DOHH2 (cell line): ENCODE measurements around the gene MYO18B.

Source experiments
- H3F3A ChIP-seq: fragments of 200-600 bp; sonication (generic), shearing (Covaris generic); 2 replicates; pipeline ENCODE4 v1.6.0; 2016; ENCODE audit warnings: antibody characterized with exemption, mild to moderate bottlenecking; ENCODE audit not compliant: control insufficient read depth, insufficient read depth
- H3K27ac ChIP-seq: fragments of 200-600 bp; sonication (generic); 2 replicates; pipeline ENCODE4 v1.5.1; 2014; ENCODE audit warnings: low read depth, mild to moderate bottlenecking, low read length, moderate library complexity
- H3K27me3 ChIP-seq: fragments of 200-600 bp; sonication (generic); 2 replicates; pipeline ENCODE4 v1.6.1; 2014; ENCODE audit warnings: mild to moderate bottlenecking, low read length, mixed read lengths; ENCODE audit not compliant: control insufficient read depth
- H3K36me3 ChIP-seq: fragments of 200-600 bp; sonication (generic); 2 replicates; pipeline ENCODE4 v1.6.1; 2014; ENCODE audit warnings: mild to moderate bottlenecking, low read length, moderate library complexity, mixed read lengths; ENCODE audit not compliant: control insufficient read depth
- H3K4me1 ChIP-seq: fragments of 200-600 bp; sonication (generic); 2 replicates; pipeline ENCODE4 v1.6.1; 2014; ENCODE audit warnings: mild to moderate bottlenecking, low read length, mixed read lengths; ENCODE audit not compliant: control insufficient read depth
- H3K4me2 ChIP-seq: fragments of 200-600 bp; sonication (generic); 2 replicates; pipeline ENCODE4 v1.6.0; 2014; ENCODE audit warnings: mild to moderate bottlenecking, low read length, moderate library complexity
- H3K4me3 ChIP-seq: fragments of 200-600 bp; sonication (generic); 2 replicates; pipeline ENCODE4 v1.5.1; 2014; ENCODE audit warnings: mild to moderate bottlenecking, low read length, mixed read lengths
- H3K79me2 ChIP-seq: fragments of 200-600 bp; sonication (generic); 2 replicates; pipeline ENCODE4 v1.6.1; 2014; ENCODE audit warnings: mild to moderate bottlenecking, low read length, mixed read lengths; ENCODE audit not compliant: control insufficient read depth
- H3K9me2 ChIP-seq: fragments of 200-600 bp; sonication (generic); replicated peaks from 2 replicates; pipeline ENCODE4 v1.6.1; 2014; ENCODE audit warnings: mild to moderate bottlenecking, low read length, mixed read lengths; ENCODE audit not compliant: control insufficient read depth
- H3K9me3 ChIP-seq: fragments of 200-600 bp; sonication (generic); 2 replicates; pipeline ENCODE4 v1.6.1; 2014; ENCODE audit warnings: antibody characterized with exemption, low read length, mixed read lengths; ENCODE audit not compliant: control insufficient read depth, insufficient read depth
- H4K20me1 ChIP-seq: fragments of 200-600 bp; sonication (generic); 2 replicates; pipeline ENCODE4 v1.6.0; 2014; ENCODE audit warnings: low read depth, mild to moderate bottlenecking, antibody characterized with exemption, low read length, moderate library complexity; ENCODE audit not compliant: control insufficient read depth, insufficient read depth
- CTCF ChIP-seq: fragments of 200-600 bp; sonication (generic); IDR thresholded peaks from one replicate; pipeline ENCODE4 v1.5.1; 2014; ENCODE audit warnings: antibody characterized with exemption, mild to moderate bottlenecking, low read depth, low read length; ENCODE audit not compliant: poor library complexity, severe bottlenecking
- EZH2phosphoT487 ChIP-seq: fragments of 200-600 bp; sonication (generic); IDR thresholded peaks from 2 replicates; pipeline ENCODE4 v1.6.1; 2017; ENCODE audit warnings: borderline replicate concordance, mild to moderate bottlenecking, antibody characterized with exemption, low read length, moderate library complexity, mixed read lengths

Gene MYO18B

GRCh38 chr22:25722626-25723025 is 19.4 kb upstream of the MYO18B start:
- Histone ChIP-seq H3K4me1 (no peaks in the 10 kb centered on the region), H3K9me2 (no peaks in the 10 kb centered on the region), H3K27me3 (no peaks in the 10 kb centered on the region), H3K4me3 (no peak overlapping the region), H4K20me1 (no peaks in the 10 kb centered on the region), H3K9me3 (no peaks in the 10 kb centered on the region), H3K36me3 (no peaks in the 10 kb centered on the region), H3F3A (no peaks in the 10 kb centered on the region), H3K4me2 (no peak overlapping the region), H3K79me2 (no peaks in the 10 kb centered on the region), H3K27ac (no peak overlapping the region)
- TF ChIP-seq CTCF (no peak), EZH2phosphoT487 (no peak)

- TF ChIP-seq CTCF (no peak), EZH2phosphoT487 (no peak)
- Histone ChIP-seq H3K4me2 (no peak overlapping the region), H3K27ac (no peak overlapping the region)
These were observed 15.7 kb upstream of the MYO18B start for GRCh38 chr22:25726241-25726640.

GRCh38 chr22:25728071-25728470 is 13.9 kb upstream of the MYO18B start:
- Histone ChIP-seq H3K36me3 (no peaks in the 10 kb centered on the region), H3K9me2 (no peaks in the 10 kb centered on the region), H3K9me3 (no peaks in the 10 kb centered on the region), H3K27ac (no peak overlapping the region), H3K79me2 (no peaks in the 10 kb centered on the region), H3K4me3 (no peak overlapping the region), H3K4me2 (no peak overlapping the region), H3F3A (no peaks in the 10 kb centered on the region), H3K4me1 (no peaks in the 10 kb centered on the region), H3K27me3 (peaks cover 20% of the 10 kb centered on the region), H4K20me1 (no peaks in the 10 kb centered on the region)
- no peak for TF ChIP-seq EZH2phosphoT487
- TF ChIP-seq CTCF, result no peak

More at GRCh38 chr22:25726241-25726640, 15.7 kb upstream of the MYO18B start:
- no peaks in the 10 kb centered on the region for H3K9me3 ChIP-seq
- no peaks in the 10 kb centered on the region for H3K36me3 ChIP-seq
- no peaks in the 10 kb centered on the region for H3K79me2 ChIP-seq
- no peaks in the 10 kb centered on the region for H4K20me1 ChIP-seq
- H3K4me3 ChIP-seq, result no peak overlapping the region
- no peaks in the 10 kb centered on the region for H3K4me1 ChIP-seq
- H3F3A ChIP-seq, result no peaks in the 10 kb centered on the region
- no peaks in the 10 kb centered on the region for H3K9me2 ChIP-seq
- peaks cover 20% of the 10 kb centered on the region for H3K27me3 ChIP-seq
